Measurements from ENCODE around the gene CDH16.

CDH16 gene

DNA sequence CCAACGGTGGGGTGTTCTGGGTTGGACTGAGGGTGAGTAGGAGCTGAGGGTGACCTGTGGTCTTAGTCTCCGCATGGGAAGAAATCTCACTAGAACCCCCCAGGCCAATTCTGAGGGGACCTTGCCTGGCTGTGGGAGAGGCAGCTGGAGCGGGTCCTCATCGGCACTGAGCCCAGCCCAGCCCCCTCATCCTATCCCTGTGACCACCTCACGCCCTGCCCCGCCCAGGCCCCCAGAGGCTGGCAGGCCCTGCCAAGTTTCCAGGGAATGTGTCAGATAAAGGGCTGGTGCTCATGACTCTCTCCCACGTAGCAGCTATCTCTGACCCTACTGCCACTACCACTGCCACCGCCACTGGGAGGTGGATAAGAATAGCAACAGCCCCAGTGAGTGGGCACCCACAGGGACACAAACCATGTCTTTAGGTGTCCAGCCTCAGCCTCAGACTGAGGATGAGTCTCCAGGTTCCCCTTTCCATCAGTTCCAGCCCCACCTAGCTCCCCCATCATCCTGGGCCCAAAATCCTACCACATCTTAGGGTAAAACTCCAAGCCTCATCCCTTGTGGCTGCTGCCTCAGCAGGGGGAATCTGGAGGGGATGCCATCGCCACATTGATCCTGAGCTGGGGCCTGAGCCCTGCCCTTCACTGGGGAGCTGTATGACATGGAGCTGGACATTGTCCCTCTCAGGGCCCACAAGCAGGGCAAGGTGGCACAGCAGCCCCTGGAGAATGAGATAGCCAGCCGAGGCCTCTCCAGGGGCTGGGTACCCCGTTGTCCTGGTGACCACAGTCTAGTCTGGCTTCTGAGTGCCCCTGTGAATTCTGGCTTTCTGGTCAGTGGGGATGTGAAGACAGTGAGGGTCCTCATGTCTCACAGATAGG, 14.9 kb downstream of the CDH16 start:
- no peak for TF ChIP-seq CTCF (IDR thresholded peaks at IDR 0.05)

- TF ChIP-seq CTCF (IDR thresholded peaks at IDR 0.05) = no peak
Measured at GRCh38 chr16:66902648-66903543, 15.8 kb downstream of the CDH16 start.

DNA sequence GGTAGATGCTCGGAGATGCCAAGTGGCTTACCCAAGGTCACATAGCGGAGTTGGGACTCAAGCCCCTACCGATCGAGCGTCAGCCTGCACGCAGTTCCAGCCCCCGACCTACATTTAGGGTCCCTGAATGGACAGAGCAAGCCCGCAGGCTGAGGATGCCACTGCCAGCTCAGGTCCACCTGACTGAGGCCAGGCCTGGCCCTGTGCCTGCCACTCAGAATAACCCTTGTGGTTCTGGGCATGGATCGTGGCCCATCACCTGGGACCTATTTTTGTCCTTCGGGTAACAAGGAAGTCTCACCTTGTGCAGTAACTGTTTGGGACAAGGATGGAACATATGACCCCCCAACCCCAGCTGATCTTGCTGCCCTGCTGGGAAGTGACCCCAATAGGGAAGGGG, 17.1 kb downstream of the CDH16 start:
- no peak for TF ChIP-seq CTCF (IDR thresholded peaks at IDR 0.05)

DNA sequence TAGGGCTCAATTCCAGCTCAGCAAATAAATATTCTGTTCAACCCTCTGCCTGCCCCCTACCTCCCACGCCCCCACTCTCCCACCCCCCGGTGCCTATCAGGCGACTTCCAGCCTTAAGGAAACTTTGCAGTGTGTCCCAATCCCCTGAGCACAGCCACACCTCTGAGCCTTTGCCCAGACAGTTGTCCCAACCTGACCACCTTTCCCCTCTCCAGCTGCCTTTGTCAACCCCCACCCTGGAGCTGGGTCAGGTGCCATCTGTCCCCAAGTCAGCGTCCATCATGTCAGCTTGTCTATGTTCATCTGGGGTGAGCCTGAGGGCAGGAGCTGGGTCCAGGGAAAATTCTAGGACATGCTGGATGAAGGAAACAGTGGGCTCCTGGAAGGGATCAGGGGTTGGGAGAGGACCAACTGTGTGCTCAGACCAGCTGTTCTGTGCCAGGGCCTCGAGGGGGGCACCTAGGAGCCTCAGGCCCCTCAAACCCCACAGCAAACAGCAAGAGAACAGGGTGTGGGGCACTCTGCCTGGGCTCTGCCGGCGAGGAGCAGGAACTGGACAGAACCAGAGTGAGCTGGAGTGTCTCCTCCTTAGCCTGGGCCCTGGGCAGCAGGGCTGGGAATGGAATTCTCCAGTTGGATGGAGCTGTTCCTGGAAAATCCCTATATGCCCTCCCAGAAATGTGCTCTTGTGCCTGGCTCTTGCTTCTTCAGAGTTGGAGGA, 17.8 kb downstream of the CDH16 start:
- no peak for TF ChIP-seq CTCF (IDR thresholded peaks at IDR 0.05)

DNA sequence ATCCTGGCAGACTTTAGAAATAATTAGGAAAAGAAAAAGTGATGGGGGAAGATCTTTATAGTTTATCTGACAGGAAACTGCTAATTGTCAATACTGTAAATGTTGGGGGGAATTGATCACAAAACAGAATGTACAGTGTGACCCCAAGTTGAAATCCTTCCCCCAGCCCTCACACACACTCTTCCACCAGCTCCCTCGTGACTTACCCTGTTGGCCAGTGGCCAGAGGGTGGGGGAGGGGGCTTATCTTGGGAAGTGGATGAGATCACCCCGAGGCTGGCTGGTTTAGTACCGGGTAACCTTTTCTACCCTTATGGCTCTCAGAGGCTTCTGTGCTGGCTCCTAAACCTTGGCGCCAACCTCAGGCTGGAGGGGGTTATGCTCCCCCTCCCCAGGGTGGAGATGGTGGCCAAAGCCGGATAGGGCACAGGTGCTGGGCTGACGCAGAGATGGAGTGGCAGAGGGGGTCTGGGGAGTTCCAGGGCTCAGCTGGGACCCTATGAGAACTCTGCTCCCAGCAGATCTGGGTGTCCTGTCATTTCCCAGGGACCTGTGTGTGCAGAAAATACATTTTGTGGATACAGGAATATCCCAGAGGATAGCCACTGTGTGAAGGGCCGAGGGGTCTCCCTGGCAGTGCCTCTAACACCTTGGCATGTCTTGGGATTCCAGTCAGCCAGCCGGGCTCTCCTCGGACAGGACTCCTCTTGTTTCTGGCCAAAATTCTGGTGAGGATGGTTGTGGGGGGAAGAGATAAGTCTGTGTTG, 18.6 kb downstream of the CDH16 start:
- TF ChIP-seq CTCF (IDR thresholded peaks at IDR 0.05) = no peak

- no peak for TF ChIP-seq CTCF (IDR thresholded peaks at IDR 0.05)
Measured at GRCh38 chr16:66899310-66899944, 19.3 kb downstream of the CDH16 start.

All from LNCAP (cell line).